22Rv1 (cell line): Measurements from ENCODE around the gene SH3BP4.

ENCODE experiments used
- CTCF ChIP-seq: fragments of 450-650 bp; IDR thresholded peaks from 2 replicates; pipeline ENCODE4 v1.5.1; 2017; ENCODE audit warnings: mild to moderate bottlenecking
- ZFX ChIP-seq: fragments of 450-650 bp; IDR thresholded peaks from 2 replicates; pipeline ENCODE4 v1.6.1; 2017; ENCODE audit warnings: antibody characterized with exemption, borderline replicate concordance

- no peak for TF ChIP-seq CTCF
- no peak for TF ChIP-seq ZFX
Observed at GRCh38 chr2:235003096-235003775, 51.4 kb downstream of the SH3BP4 start.
